MM.1S (cell line): ENCODE measurements around the gene SNRPA.

Experiments
- DNase-seq: peaks from one replicate; pipeline ENCODE4 v3.0.0-alpha.2; 2015
- H2AFZ ChIP-seq: fragments of 300-600 bp; sonication (generic); 2 replicates; pipeline ENCODE4 v1.6.0; 2016; ENCODE audit warnings: antibody characterized with exemption, low read length
- H3F3A ChIP-seq: fragments of 300-600 bp; sonication (generic); 2 replicates; pipeline ENCODE4 v1.6.1; 2016; ENCODE audit warnings: mild to moderate bottlenecking, antibody characterized with exemption, low read length, moderate library complexity, mixed read lengths; ENCODE audit not compliant: insufficient read depth
- H3K27ac ChIP-seq: fragments of 300-600 bp; sonication (generic); 2 replicates; pipeline ENCODE4 v1.5.1; 2016; ENCODE audit warnings: mild to moderate bottlenecking, low read length
- H3K27me3 ChIP-seq: fragments of 300-600 bp; sonication (generic); replicated peaks from 2 replicates; pipeline ENCODE4 v1.6.0; 2016; ENCODE audit warnings: low read length; ENCODE audit not compliant: insufficient read depth
- H3K36me3 ChIP-seq: fragments of 300-600 bp; sonication (generic); replicated peaks from 2 replicates; pipeline ENCODE4 v1.6.1; 2016; ENCODE audit warnings: mild to moderate bottlenecking, low read length, mixed read lengths; ENCODE audit not compliant: insufficient read depth
- H3K4me1 ChIP-seq: fragments of 300-600 bp; sonication (generic); 2 replicates; pipeline ENCODE4 v1.6.1; 2016; ENCODE audit warnings: low read length, mixed read lengths
- H3K4me2 ChIP-seq: fragments of 300-600 bp; sonication (generic); 2 replicates; pipeline ENCODE4 v1.6.0; 2016; ENCODE audit warnings: low read depth, low read length
- H3K4me3 ChIP-seq: fragments of 300-600 bp; sonication (generic); 2 replicates; pipeline ENCODE4 v1.5.1; 2016; ENCODE audit warnings: low read length, mixed read lengths
- H3K79me2 ChIP-seq: fragments of 300-600 bp; sonication (generic); 2 replicates; pipeline ENCODE4 v1.6.1; 2016; ENCODE audit warnings: mixed run types, low read length, mixed read lengths
- H3K9ac ChIP-seq: fragments of 300-600 bp; sonication (generic); 2 replicates; pipeline ENCODE4 v1.6.1; 2016; ENCODE audit warnings: low read length, mixed read lengths
- H3K9me2 ChIP-seq: fragments of 300-600 bp; sonication (generic); replicated peaks from 2 replicates; pipeline ENCODE4 v1.6.1; 2016; ENCODE audit warnings: mild to moderate bottlenecking, low read length, mixed read lengths; ENCODE audit not compliant: insufficient read depth
- H3K9me3 ChIP-seq: fragments of 300-600 bp; sonication (generic); replicated peaks from 2 replicates; pipeline ENCODE4 v1.6.1; 2016; ENCODE audit warnings: mild to moderate bottlenecking, low read length, mixed read lengths; ENCODE audit not compliant: insufficient read depth
- H4K20me1 ChIP-seq: fragments of 300-600 bp; sonication (generic); 2 replicates; pipeline ENCODE4 v1.6.1; 2016; ENCODE audit warnings: mild to moderate bottlenecking, low read length, moderate library complexity, mixed read lengths; ENCODE audit not compliant: insufficient read depth
- CTCF ChIP-seq: fragments of 300-600 bp; sonication (generic); IDR thresholded peaks from 2 replicates; pipeline ENCODE4 v1.5.1; 2016; ENCODE audit warnings: antibody characterized with exemption, low read length, mixed read lengths
- EZH2 ChIP-seq: fragments of 300-600 bp; sonication (generic); optimal IDR thresholded peaks from 2 replicates; pipeline ENCODE3; 2017; ENCODE audit warnings: low read depth, mild to moderate bottlenecking, antibody characterized with exemption, low read length, mixed read lengths
- EZH2phosphoT487 ChIP-seq: fragments of 300-600 bp; sonication (generic); IDR thresholded peaks from 2 replicates; pipeline ENCODE4 v1.6.1; 2018; ENCODE audit warnings: antibody characterized with exemption, low read length

The SNRPA gene

GRCh38 chr19:40806423-40807146 lies 55.6 kb downstream of the SNRPA start:
- H4K20me1 ChIP-seq, result no peaks in the 10 kb centered on the region; the same call in 1 of the 2 replicates
- DNase-seq, result no peak
- H2AFZ ChIP-seq, result no peak overlapping the region
- H3K9me3 ChIP-seq, result no peaks in the 10 kb centered on the region
- no peak overlapping the region for H3K4me2 ChIP-seq
- no peak overlapping the region for H3K9ac ChIP-seq
- H3K4me1 ChIP-seq, result peaks cover 21% of the 10 kb centered on the region
- no peaks in the 10 kb centered on the region for H3F3A ChIP-seq
- H3K36me3 ChIP-seq, result no peaks in the 10 kb centered on the region
- H3K4me3 ChIP-seq, result no peak overlapping the region
- no peaks in the 10 kb centered on the region for H3K9me2 ChIP-seq
- peaks cover 21% of the 10 kb centered on the region for H3K79me2 ChIP-seq
- TF ChIP-seq EZH2, result no peak
- TF ChIP-seq EZH2phosphoT487, result no peak
- peak; percentile 18 for TF ChIP-seq CTCF
- H3K27me3 ChIP-seq, result 0 out of 2 replicates have a peak, but pooled peaks cover 2% of the 10 kb centered on the region
- no peak overlapping the region for H3K27ac ChIP-seq

GRCh38 chr19:40807147-40808020 lies 56.4 kb downstream of the SNRPA start:
- Histone ChIP-seq H4K20me1 (no peaks in the 10 kb centered on the region; the same call in 1 of the 2 replicates), H3K27ac (no peak overlapping the region), H3K36me3 (no peaks in the 10 kb centered on the region), H3K4me1 (peaks cover 15% of the 10 kb centered on the region), H3K79me2 (peaks cover 15% of the 10 kb centered on the region), H3K9me3 (no peaks in the 10 kb centered on the region), H3K4me2 (no peak overlapping the region), H2AFZ (no peak overlapping the region), H3F3A (no peaks in the 10 kb centered on the region), H3K9ac (no peak overlapping the region), H3K27me3 (peaks cover 4% of the 10 kb centered on the region; the same call in 1 of the 2 replicates), H3K4me3 (no peak overlapping the region), H3K9me2 (no peaks in the 10 kb centered on the region)
- TF ChIP-seq EZH2 (no peak), EZH2phosphoT487 (no peak), CTCF (peak; percentile 24; the same call in 1 of the 2 replicates)
- DNase-seq, result no peak

GRCh38 chr19:40808021-40808325 lies 57.0 kb downstream of the SNRPA start:
- H3K27me3 ChIP-seq, result peaks cover 4% of the 10 kb centered on the region; the same call in 1 of the 2 replicates
- H3K4me1 ChIP-seq, result peaks cover 9% of the 10 kb centered on the region
- DNase-seq, result no peak
- peaks cover 10% of the 10 kb centered on the region; the same call in 1 of the 2 replicates for H3K79me2 ChIP-seq
- no peaks in the 10 kb centered on the region for H3F3A ChIP-seq
- H4K20me1 ChIP-seq, result no peaks in the 10 kb centered on the region; the same call in 1 of the 2 replicates
- no peaks in the 10 kb centered on the region for H3K9me2 ChIP-seq
- no peak for TF ChIP-seq EZH2phosphoT487
- no peak for TF ChIP-seq CTCF
- TF ChIP-seq EZH2, result no peak
- H3K9ac ChIP-seq, result no peak overlapping the region
- no peak overlapping the region for H2AFZ ChIP-seq
- no peak overlapping the region for H3K4me2 ChIP-seq
- no peaks in the 10 kb centered on the region for H3K9me3 ChIP-seq
- no peaks in the 10 kb centered on the region for H3K36me3 ChIP-seq
- no peak overlapping the region for H3K4me3 ChIP-seq
- no peak overlapping the region for H3K27ac ChIP-seq
